Measurements from ENCODE around the gene LEO1.

- TF ChIP-seq, protein P1, sequence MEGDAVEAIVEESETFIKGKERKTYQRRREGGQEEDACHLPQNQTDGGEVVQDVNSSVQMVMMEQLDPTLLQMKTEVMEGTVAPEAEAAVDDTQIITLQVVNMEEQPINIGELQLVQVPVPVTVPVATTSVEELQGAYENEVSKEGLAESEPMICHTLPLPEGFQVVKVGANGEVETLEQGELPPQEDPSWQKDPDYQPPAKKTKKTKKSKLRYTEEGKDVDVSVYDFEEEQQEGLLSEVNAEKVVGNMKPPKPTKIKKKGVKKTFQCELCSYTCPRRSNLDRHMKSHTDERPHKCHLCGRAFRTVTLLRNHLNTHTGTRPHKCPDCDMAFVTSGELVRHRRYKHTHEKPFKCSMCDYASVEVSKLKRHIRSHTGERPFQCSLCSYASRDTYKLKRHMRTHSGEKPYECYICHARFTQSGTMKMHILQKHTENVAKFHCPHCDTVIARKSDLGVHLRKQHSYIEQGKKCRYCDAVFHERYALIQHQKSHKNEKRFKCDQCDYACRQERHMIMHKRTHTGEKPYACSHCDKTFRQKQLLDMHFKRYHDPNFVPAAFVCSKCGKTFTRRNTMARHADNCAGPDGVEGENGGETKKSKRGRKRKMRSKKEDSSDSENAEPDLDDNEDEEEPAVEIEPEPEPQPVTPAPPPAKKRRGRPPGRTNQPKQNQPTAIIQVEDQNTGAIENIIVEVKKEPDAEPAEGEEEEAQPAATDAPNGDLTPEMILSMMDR (IDR thresholded peaks at IDR 0.05; ENCODE audit: insufficient read depth, low read length, poor library complexity, severe bottlenecking) = no peak
- no peak for TF ChIP-seq EZH2phosphoT487 (conservative IDR thresholded peaks at IDR 0.05; ENCODE audit: low read length)
These were observed 41.7 kb upstream of the LEO1 start for GRCh38 chr15:52013151-52013791.

Data from SU-DHL-6 (cell line).